RWPE2 (cell line): ENCODE data around the gene EIF2D.
A peak's percentile ranks its signal among the peaks of the same experiment; 100 is the strongest.

ENCODE experiments used
- ATAC-seq: fragments of 200-7000 bp; cut with Tn5 transposase; 3 replicates; pipeline ENCODE4 v1.9.1; 2021; ENCODE audit warnings: low read depth
- DNase-seq: peaks from one replicate; pipeline ENCODE4 v3.0.0-alpha.2; 2020; ENCODE audit warnings: low spot score
- H3K27ac ChIP-seq: fragments of 450-650 bp; 2 replicates; pipeline ENCODE4 v1.5.1; 2017; ENCODE audit warnings: mild to moderate bottlenecking; ENCODE audit not compliant: poor library complexity, severe bottlenecking
- H3K27me3 ChIP-seq: fragments of 250-450 bp; sonication (Bioruptor Pico); 2 replicates; pipeline ENCODE4 v1.5.1; 2021; ENCODE audit warnings: mild to moderate bottlenecking, moderate library complexity; ENCODE audit not compliant: insufficient read depth, poor library complexity, severe bottlenecking
- H3K36me3 ChIP-seq: fragments of 250-450 bp; sonication (Bioruptor Pico); 2 replicates; pipeline ENCODE4 v1.5.1; 2020; ENCODE audit warnings: low read depth, mild to moderate bottlenecking, moderate library complexity
- H3K4me1 ChIP-seq: fragments of 250-450 bp; sonication (Bioruptor Pico); 2 replicates; pipeline ENCODE4 v1.5.1; 2021; ENCODE audit warnings: mild to moderate bottlenecking, moderate library complexity; ENCODE audit not compliant: insufficient read depth, poor library complexity, severe bottlenecking
- H3K4me3 ChIP-seq: fragments of 250-450 bp; sonication (Bioruptor Pico); 2 replicates; pipeline ENCODE4 v1.5.1; 2021; ENCODE audit warnings: mild to moderate bottlenecking, moderate library complexity; ENCODE audit not compliant: severe bottlenecking
- H3K9me3 ChIP-seq: fragments of 250-450 bp; sonication (Bioruptor Pico); 2 replicates; pipeline ENCODE4 v1.5.1; 2021; ENCODE audit warnings: mild to moderate bottlenecking, moderate library complexity; ENCODE audit not compliant: severe bottlenecking
- CTCF ChIP-seq: fragments of 450-650 bp; IDR thresholded peaks from one replicate; pipeline ENCODE4 v1.5.1; 2017; ENCODE audit warnings: mild to moderate bottlenecking, moderate library complexity; ENCODE audit not compliant: poor library complexity, severe bottlenecking

Gene EIF2D

GRCh38 chr1:206612129-206612876 lies at the start of gene EIF2D:
EIF2D (minus strand) TSS chr1:206612465; CDS start chr1:206612342, 123 bp downstream.
- no peaks in the 10 kb centered on the region for H3K9me3 ChIP-seq
- TF ChIP-seq CTCF, result peak; percentile 94
- ATAC-seq (peak; percentile 97), DNase-seq (peak; percentile 82)
- peak within 1 kb of the TSS; percentile 69 for H3K4me3 ChIP-seq
- no peaks in the 10 kb centered on the region for H3K27me3 ChIP-seq
- peak within 1 kb of the TSS; percentile 45 for H3K27ac ChIP-seq
- no peaks in the 10 kb centered on the region for H3K4me1 ChIP-seq
- peaks cover 31% of the 10 kb centered on the region for H3K36me3 ChIP-seq

- Histone ChIP-seq H3K27me3 (no peaks in the 10 kb centered on the region), H3K27ac (no peak overlapping the region), H3K36me3 (no peaks in the 10 kb centered on the region), H3K4me1 (no peaks in the 10 kb centered on the region), H3K4me3 (no peak overlapping the region), H3K9me3 (no peaks in the 10 kb centered on the region)
- ATAC-seq (no peak), DNase-seq (no peak)
- no peak for TF ChIP-seq CTCF
Measured at GRCh38 chr1:206661161-206661820, 49.0 kb upstream of the EIF2D start.

GRCh38 chr1:206660136-206660535 lies 47.9 kb upstream of the EIF2D start:
- no peak for DNase-seq
- Histone ChIP-seq H3K27me3 (no peaks in the 10 kb centered on the region), H3K36me3 (no peaks in the 10 kb centered on the region), H3K27ac (no peak overlapping the region), H3K4me1 (no peaks in the 10 kb centered on the region), H3K9me3 (no peaks in the 10 kb centered on the region), H3K4me3 (no peak overlapping the region)
- ATAC-seq, result no peak
- no peak for TF ChIP-seq CTCF

- ATAC-seq (no peak), DNase-seq (no peak)
- no peaks in the 10 kb centered on the region for H3K27me3 ChIP-seq
- no peak for TF ChIP-seq CTCF
- no peaks in the 10 kb centered on the region for H3K36me3 ChIP-seq
- no peaks in the 10 kb centered on the region for H3K4me1 ChIP-seq
- no peaks in the 10 kb centered on the region for H3K9me3 ChIP-seq
- no peak overlapping the region for H3K27ac ChIP-seq
- no peak overlapping the region for H3K4me3 ChIP-seq
Measured at GRCh38 chr1:206658981-206659273, 46.7 kb upstream of the EIF2D start.

GRCh38 chr1:206658264-206658980 lies 46.2 kb upstream of the EIF2D start:
- no peak overlapping the region for H3K4me3 ChIP-seq
- TF ChIP-seq CTCF, result peak; percentile 41
- no peak for DNase-seq

More at GRCh38 chr1:206658264-206658980, 46.2 kb upstream of the EIF2D start:
- no peak overlapping the region for H3K27ac ChIP-seq
- no peak for ATAC-seq
- no peaks in the 10 kb centered on the region for H3K9me3 ChIP-seq
- H3K36me3 ChIP-seq, result no peaks in the 10 kb centered on the region
- H3K27me3 ChIP-seq, result no peaks in the 10 kb centered on the region
- H3K4me1 ChIP-seq, result no peaks in the 10 kb centered on the region
